ENCODE results near the gene MYO16.

- no peak for TF ChIP-seq GATA2 (IDR thresholded peaks at IDR 0.05; ENCODE audit: low read depth, low read length)
- TF ChIP-seq GATA3 (IDR thresholded peaks at IDR 0.05; ENCODE audit: low read depth, low read length) = no peak
Measured at GRCh38 chr13:109151255-109151654, 521.8 kb downstream of the MYO16 start.
